ENCODE data around the gene ATOH1.

The ATOH1 gene

DNA sequence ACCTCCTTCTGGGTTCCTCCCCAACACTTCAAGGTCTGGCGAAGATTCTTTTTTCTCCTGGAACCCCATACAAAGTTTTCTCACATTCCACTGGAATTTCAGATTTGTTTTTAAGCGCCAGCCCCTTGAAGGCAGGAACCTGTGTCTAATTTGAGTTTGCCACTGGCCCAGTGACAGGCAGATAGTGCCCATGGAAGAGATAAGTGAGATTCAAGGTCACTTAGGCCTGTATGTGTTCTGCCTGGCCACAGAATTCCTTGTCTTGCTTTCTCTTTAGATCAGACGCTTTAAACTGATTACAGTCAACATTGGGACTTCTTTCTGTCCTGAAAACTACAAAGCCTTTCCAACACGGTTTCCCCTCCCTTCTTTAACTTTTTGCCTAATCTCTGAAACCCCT, 11.2 kb downstream of the ATOH1 start:
- TF ChIP-seq, protein P1, sequence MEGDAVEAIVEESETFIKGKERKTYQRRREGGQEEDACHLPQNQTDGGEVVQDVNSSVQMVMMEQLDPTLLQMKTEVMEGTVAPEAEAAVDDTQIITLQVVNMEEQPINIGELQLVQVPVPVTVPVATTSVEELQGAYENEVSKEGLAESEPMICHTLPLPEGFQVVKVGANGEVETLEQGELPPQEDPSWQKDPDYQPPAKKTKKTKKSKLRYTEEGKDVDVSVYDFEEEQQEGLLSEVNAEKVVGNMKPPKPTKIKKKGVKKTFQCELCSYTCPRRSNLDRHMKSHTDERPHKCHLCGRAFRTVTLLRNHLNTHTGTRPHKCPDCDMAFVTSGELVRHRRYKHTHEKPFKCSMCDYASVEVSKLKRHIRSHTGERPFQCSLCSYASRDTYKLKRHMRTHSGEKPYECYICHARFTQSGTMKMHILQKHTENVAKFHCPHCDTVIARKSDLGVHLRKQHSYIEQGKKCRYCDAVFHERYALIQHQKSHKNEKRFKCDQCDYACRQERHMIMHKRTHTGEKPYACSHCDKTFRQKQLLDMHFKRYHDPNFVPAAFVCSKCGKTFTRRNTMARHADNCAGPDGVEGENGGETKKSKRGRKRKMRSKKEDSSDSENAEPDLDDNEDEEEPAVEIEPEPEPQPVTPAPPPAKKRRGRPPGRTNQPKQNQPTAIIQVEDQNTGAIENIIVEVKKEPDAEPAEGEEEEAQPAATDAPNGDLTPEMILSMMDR (IDR thresholded peaks at IDR 0.05; ENCODE audit: low read depth, low read length), result no peak
- no peak for DNase-seq (ENCODE audit: extremely low read depth, low read depth)

DNA sequence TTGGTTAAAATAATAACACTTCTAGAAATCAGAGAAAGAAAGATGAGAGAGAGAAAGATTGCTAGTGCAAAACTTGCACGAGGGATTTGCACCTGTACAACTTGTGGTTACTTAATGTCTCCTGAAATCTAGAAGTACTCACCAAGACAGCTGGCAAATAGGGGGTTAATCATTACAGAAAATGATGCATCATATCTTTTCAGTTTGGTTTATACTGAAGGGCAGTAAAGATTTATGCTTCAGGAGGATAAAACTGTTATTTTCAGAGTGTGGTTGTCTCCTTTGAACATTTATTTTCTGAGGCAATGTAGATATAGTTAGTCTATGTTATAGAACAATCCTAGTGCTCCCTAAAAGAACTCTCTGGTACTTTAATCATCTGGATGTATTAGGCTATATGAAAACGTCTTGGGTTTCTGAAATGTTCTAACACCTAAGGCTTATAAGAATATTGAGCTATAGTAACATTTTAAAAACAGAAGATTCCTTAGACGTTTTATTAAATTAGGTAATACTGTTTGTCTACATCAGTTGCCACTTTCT, 13.3 kb downstream of the ATOH1 start:
- TF ChIP-seq, protein P1 (IDR thresholded peaks at IDR 0.05; ENCODE audit: low read depth, low read length), result no peak
- DNase-seq (ENCODE audit: extremely low read depth, low read depth), result no peak

DNA sequence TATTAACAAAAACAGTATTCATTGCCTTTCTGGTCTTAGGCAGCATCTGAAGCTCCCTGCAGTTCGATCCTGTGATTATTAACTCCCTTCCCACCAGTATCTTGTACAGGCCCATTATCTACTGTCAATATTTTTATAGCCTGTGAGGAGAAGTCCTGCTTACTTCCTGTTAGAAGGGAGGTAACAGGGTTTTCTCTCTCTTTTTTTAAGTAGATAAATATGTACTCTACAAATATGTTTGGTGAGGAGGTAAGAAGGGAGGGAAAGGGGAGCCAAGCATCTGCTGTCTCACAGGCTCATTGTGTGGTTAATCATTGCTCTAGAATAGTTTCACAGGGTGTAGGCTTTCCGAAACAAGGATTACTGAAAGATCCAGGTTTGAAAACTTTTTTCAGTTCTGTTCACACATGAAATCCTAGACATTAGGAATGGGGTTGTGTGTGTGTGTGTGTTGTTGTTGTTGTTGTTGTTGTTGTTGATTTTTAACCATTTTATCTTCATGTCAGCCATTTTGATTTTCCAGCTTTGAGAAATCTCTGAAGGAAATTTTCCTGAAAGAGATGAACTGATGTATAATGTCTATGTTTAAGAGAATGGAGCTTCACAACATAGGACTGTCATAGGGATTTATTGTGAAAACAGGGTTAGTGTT, 14.2 kb downstream of the ATOH1 start:
- no peak for DNase-seq (ENCODE audit: extremely low read depth, low read depth)
- TF ChIP-seq, protein P1 (IDR thresholded peaks at IDR 0.05; ENCODE audit: low read depth, low read length), result no peak

DNA sequence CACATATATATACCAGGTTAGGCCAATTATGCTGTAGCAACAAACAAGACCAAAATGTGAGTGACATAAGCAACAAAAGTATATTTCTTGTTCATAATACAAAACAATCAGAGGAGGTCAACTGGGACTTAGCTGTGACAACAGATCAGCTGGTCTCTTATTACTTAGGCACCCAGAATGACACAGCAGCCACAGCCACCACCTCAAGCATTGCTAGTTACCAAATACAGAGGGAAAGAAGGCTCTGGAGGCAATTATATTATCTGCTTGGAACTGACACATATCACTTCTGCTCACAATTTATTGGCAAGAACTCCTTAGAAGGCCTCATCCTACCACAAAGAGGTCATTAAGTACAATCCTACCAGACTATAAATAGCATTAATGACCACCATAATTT, 15.2 kb downstream of the ATOH1 start:
- TF ChIP-seq, protein P1 (IDR thresholded peaks at IDR 0.05; ENCODE audit: low read depth, low read length), result no peak
- no peak for DNase-seq (ENCODE audit: extremely low read depth, low read depth)

DNA sequence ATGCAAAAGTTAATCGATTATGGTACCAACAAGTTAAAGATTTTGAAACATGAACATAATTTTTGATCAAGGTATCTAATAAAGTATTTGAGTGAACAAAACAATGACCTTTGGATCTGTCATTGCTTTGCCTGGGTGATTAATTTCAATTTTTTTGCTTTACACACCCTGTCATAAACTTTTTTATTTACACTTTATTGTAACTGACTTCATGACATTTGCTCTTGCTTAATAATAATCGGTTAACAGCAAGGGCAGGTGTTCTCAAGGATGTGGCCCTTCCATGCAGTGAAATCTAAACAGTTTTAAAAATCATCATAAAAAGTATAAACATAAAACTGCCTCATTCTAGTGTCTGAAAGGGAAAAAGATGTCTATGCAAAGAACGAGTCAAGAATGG, 24.1 kb downstream of the ATOH1 start:
- DNase-seq (ENCODE audit: extremely low read depth, low read depth), result no peak
- TF ChIP-seq, protein P1 (IDR thresholded peaks at IDR 0.05; ENCODE audit: low read depth, low read length), result no peak

DNA sequence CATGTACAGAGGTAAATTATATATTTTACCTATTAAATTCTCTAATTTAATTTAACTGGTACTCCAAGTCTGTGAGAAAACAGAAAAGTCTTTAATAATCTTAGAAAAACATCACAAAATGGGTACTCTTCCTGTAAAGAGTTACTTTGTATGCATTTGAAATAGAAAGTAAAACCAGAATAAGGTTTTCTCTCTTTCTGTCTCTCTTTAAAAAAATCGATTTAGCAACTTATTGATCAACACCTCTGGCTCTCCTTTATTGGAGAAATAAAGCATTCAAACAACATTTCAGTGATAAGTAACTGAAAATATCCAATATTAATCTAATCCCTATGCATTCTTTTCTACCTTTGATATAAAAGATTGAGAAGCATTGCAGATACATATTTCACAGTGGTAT, 27.4 kb downstream of the ATOH1 start:
- TF ChIP-seq, protein P1 (IDR thresholded peaks at IDR 0.05; ENCODE audit: low read depth, low read length), result no peak
- DNase-seq (ENCODE audit: extremely low read depth, low read depth), result no peak

DNA sequence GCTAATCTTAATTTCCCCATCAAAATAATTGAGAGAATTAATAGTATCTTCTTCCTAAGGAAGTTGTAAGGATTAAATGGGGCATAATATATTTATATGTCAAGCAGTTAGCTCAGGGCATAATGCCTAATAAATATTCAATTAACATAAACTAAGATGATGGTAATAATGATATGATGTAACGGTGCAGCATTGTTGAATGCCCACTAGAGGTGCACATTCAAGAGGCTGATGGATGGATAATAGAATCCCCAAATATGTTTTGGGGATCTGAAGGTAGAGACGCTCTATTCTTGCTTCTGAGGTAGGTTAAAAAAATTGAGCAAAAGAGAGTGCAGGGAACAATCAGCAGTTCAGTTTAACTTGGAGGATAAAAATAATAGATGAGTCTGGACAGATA, 37.1 kb downstream of the ATOH1 start:
- TF ChIP-seq, protein P1 (IDR thresholded peaks at IDR 0.05; ENCODE audit: low read depth, low read length), result no peak

More for the DNA sequence above, 37.1 kb downstream of the ATOH1 start:
- no peak for DNase-seq (ENCODE audit: extremely low read depth, low read depth)

Measured in AG09319 (cell line).